Daoy (cell line): Measurements from ENCODE around the gene GABRR3. TPM values are rescaled to one million over a fixed set of nuclear protein-coding genes. Genes with fewer than 3 reads are reported as not detected.
A peak's percentile ranks its signal among the peaks of the same experiment; 100 is the strongest.

Source experiments
- DNase-seq: peaks from one replicate; pipeline ENCODE4 v3.0.0-alpha.2; 2015; ENCODE audit warnings: low read depth
- total RNA-seq: library from RNA; depleted of rRNA; stranded (reverse); fragments of >200 nt; shearing (Covaris generic); gene quantifications from 2 replicates; pipeline ENCODE4 v1.2.3, GENCODE V29; 2014

GABRR3 gene
- total RNA-seq, 1 experiment from 2014 or later = not detected

- DNase-seq = no peak
These were observed 44.4 kb downstream of the GABRR3 start for GRCh38 chr3:97990624-97991292.

DNA sequence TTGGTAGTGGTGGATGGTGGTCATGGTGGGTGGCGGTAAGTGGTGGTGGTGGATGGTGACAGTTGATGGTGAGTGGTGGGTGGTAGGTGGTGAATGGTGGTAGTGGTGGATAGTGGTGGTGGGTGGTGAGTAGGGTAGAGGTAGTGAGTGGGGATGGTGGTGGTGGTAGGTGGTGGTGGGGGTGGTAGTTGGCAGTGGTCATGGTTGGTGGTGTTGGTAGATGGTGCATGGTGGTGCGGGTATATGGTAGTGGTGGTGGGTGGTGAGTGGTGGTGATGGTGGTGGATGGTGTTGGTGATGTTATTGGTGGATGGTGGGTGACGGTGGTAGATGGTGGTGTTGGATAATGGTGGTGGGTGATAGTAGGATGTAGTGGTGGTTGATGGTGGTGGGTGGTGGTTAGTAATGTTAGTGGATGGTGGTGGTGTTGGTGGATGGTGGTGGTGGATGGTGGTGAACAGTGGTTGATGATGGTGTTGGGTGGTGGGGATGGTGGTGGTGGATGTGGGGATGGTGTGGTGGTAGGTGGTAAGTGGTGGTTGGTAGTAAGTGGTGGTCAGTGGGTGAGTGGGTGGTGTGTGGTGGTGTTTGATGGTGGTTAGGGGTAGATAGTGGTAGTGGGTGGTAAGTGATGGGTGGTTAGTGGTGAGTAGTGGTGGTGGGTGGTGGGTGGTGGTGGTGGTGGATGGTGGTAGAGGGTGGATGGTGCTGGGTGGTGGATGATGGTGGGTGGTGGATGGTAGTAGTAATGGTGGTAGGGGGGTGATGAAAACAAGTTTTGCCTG is 46.1 kb downstream of the GABRR3 start:
- DNase-seq = no peak

DNA sequence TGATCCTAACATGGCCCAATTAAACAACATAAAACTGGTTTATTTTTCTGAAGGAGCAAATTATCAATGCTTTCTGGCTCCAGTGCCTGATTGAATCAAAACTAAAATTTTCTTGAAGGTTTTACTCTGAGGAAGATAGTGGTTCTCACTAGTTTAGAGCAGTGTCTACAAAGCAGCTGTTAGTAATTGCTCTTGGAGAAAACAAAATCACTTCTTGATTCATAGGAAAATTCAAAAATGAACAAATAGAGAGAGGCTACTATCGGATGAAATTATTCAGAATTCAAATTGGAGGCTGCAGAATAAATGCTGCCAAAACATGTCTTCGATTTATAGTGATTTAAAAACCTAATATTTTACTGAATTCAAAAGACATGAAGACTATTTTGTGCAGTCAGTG is 47.8 kb downstream of the GABRR3 start:
- DNase-seq = no peak

GRCh38 chr3:97983933-97984491 is 51.1 kb downstream of the GABRR3 start:
- no peak for DNase-seq

- no peak for DNase-seq
These were observed 53.2 kb downstream of the GABRR3 start for GRCh38 chr3:97981886-97982285.

DNA sequence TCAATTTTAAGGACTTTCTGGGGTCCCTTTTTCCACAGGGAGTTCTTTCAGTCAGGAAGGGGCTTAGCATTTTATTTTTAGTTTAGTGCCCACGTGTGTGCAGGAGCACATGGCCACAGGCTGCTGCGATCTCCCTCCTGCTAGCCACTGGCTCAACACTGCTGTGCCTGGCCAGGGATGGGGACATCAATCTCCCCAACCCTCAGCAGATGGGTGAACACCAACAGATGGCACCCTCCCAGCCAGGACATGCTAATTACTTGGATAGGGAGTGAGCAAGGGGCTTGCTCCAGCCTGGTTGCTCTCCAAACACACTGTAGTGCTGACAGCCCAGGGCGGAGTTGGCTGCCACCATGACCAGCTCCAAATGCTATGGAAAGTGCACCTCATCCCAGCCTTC is 55.5 kb downstream of the GABRR3 start:
- DNase-seq = no peak

- no peak for DNase-seq
These were observed 59.6 kb downstream of the GABRR3 start for GRCh38 chr3:97975466-97975865.

- DNase-seq = no peak
These were observed 60.1 kb downstream of the GABRR3 start for GRCh38 chr3:97974996-97975395.

DNA sequence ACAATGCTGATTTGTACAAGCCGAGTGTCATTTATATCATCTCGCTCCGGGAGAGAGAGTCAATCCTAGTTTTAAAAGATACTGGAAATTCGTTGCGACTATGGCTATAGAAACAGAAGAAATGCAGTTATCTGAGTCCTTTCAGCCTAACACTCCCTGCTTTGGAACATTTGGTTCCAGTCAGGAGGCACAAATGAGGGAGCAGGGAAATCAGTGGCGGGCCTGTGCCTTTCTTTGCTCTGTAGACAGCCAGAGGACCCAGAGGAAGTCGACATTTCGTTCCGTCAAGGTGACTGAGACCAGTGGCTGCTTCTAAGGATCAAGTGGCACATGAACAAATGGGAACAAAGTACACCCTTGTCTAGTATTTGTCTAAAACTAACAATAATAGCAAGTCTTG is 62.1 kb downstream of the GABRR3 start:
- DNase-seq = no peak

DNA sequence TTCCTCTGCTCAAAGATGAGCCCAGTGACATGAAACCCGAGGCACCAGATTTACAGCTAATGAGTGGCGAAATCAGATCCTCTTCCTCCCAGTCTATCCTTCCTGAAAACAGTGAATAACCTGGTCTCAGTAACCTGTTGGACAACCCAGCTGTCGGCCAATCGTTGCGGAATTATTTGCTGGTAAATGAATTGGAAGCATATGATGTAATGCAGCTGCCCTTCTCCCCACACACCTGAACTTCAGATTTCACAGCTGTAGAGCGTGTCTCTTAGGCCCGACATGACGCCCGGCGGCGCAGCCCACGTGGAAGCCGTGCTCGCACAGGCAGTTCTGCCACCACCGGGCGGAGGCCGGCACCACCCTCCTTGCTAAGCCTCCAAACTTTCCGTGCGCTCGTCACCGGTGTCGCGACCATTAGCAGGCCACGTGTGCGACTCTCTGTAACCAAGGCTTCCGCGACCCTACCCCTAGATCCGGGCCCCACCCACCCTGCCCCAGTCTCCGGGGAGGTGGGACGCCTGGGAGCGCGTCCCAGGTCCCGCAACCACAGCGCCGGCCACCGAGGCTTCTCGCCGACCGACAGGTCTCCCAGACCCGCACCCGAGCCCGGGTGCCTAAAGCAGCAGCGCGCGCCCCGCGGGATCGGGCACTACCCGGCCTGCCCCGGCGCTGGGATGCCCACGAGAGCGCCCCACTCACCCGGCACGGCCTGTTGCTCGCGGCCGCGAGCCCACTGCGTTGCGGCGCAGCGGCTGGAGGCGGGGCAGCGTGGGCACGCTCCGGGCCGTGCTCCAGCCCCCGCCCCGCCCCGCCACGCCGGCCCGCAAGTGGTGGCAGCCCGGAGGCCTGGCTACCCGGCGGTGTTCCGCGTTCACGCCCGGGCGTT is 63.2 kb downstream of the GABRR3 start, which contains the start of gene RIOX2:
RIOX2 (minus strand) TSS at position 753 of the 889 bp plus-strand sequence. CDS start 4,838 bp downstream, outside the sequence.
- peak; percentile 84 for DNase-seq

- no peak for DNase-seq
These were observed 64.0 kb downstream of the GABRR3 start for GRCh38 chr3:97970956-97971620.

DNA sequence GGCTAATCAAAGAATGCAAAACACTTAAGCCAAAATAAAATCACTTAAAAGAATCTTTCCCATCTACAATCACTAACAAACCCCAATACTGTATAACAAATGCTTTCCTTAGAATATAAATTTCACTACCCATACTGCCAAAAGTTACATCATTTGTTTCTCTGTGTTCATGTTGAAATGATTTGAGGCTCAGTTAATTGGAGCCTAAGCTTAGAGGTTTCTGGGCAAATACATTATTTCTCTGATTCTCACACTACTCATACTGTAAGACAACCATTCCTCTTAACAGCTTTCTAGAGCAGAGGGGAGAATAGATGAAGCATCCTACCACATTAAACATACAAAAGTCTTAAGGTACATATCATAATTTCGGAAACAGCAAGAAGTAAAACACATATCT is 65.0 kb downstream of the GABRR3 start:
- DNase-seq = no peak

GRCh38 chr3:97969541-97969940 is 65.6 kb downstream of the GABRR3 start:
- DNase-seq = no peak

DNA sequence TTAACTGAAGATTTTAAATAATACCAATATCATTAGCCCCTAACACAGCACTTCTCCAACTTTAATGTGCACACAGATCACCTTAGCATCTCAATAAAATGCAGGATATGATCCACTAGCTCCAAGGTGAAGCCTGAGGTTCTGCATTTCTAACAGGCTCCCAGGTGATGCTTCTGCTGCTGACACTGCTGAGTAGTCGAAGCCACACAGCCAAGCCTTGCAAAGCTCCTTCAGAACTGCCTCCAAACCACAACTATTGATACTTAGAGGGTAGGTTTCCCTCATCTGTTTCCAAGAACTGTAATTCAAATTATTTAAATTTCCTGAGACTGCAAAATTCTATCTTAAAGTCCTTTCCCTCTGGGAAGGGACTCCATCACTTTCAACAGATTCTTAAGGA is 66.7 kb downstream of the GABRR3 start:
- DNase-seq = no peak

GRCh38 chr3:97967966-97968365 is 67.1 kb downstream of the GABRR3 start:
- DNase-seq = no peak

DNA sequence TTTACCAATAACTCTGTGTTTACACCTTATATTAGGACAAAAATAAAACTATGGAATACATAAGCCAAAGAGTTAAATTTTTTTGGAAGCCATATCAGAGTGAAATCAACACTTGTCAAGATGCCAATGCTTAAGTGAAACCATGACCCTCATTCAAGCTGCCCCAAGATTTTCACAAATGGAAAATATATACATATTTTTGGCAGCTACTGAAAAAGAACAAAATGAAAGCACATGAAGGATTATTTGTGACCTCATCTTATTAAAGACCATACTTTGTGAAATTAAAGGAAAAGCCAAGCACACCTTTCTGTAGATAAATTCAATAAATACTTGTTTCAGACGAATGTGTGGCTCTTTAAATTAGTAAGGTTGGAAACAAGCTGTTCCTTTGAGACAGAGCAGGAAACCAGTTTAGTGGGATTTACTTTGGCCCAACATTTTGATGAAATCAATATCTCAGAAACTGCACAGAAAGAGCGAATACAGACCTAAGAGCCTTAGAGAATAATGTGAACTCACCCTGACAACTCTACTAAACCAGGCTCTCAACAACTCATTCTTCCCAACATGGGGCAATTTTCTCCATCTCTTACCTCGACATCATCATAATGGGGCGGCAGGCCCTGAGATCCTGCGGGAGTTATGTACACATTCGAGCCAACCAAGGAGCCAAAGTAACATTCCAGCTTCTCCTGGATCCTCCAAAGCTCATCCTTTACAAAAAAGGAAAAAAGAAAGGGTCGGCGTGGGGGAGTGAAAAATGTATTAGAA is 73.9 kb downstream of the GABRR3 start:
- DNase-seq = no peak

- DNase-seq = no peak
These were observed 74.6 kb downstream of the GABRR3 start for GRCh38 chr3:97960551-97960950.

- no peak for DNase-seq
These were observed 75.2 kb downstream of the GABRR3 start for GRCh38 chr3:97959872-97960271.

GRCh38 chr3:97958796-97959195 is 76.3 kb downstream of the GABRR3 start:
- DNase-seq = peak; percentile 49

DNA sequence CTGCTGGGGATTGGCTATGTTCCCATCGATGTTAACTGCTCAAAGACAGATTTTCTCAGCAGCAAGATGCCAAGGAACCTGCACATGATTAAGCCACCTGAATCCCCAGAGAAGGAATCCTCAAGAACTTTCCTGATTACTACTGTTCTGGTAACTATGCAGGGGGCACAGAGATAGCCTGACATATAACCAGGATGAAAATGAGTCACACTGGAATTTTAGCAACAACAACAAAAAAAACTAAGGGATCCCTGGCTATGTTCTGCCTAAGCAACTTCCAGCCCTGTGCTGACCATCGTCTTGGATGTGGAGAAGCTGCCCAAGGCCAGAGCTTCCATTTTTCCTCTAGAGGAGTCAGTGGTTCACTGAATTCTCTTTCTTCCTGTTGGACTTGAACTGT is 76.7 kb downstream of the GABRR3 start:
- DNase-seq = peak; percentile 27
